Body of pancreas (tissue), 4 donors: ENCODE measurements around the gene IL1RAPL1. TPM values are rescaled to one million over a fixed set of nuclear protein-coding genes. Genes with fewer than 3 reads are reported as not detected.

ENCODE experiments used
- ATAC-seq: fragments of 150-250 bp; one replicate; pipeline ENCODE4 v1.9.1; 2016
- DNase-seq, 4 donors: peaks; one replicate each; pipeline ENCODE4 v3.0.0-alpha.2; 2019
- H3K27ac ChIP-seq, 4 donors: fragments of 200-600 bp; sonication (generic); 1 replicate in 3 of 4; 2 replicates in 1 of 4; pipeline versions ENCODE4 v1.5.1 to v1.6.1; 2016 to 2019; ENCODE audit warnings: mild to moderate bottlenecking in 1 of 4, mixed read lengths in 1 of 4, moderate library complexity in 1 of 4
- H3K27me3 ChIP-seq, 2 donors: fragments of 200-600 bp; sonication (generic); one replicate each; pipeline ENCODE4 v1.6.0; 2016; ENCODE audit warnings: mild to moderate bottlenecking in 1 of 2
- H3K36me3 ChIP-seq, 2 donors: fragments of 200-600 bp; sonication (generic); replicated peaks in 1 of 2; 2 replicates each; pipeline ENCODE4 v1.5.1; 2016; ENCODE audit warnings: low read depth in 2 of 2; ENCODE audit not compliant: insufficient read depth in 1 of 2
- H3K4me1 ChIP-seq: fragments of 200-600 bp; sonication (generic); one replicate; pipeline ENCODE4 v1.6.0; 2016
- H3K4me3 ChIP-seq, 2 donors: fragments of 200-600 bp; sonication (generic); 1 replicate in 1 of 2; 2 replicates in 1 of 2; pipeline ENCODE4 v1.5.1; 2016 to 2019
- H3K9me3 ChIP-seq, 3 donors: fragments of 200-600 bp; sonication (generic); 1 replicate in 2 of 3; 2 replicates in 1 of 3; pipeline ENCODE4 v1.5.1; 2016
- POLR2A ChIP-seq, 3 donors: fragments of 450-650 bp; IDR thresholded peaks; one replicate each; pipeline ENCODE4 v1.6.1; 2016; ENCODE audit warnings: antibody characterized with exemption in 3 of 3, mild to moderate bottlenecking in 2 of 3
- WGBS, 2 donors: methylation state at CpG; one replicate each; pipeline ENCODE4 v1.1.5; 2017; 5-methylcytosine and 5-hydroxymethylcytosine counted together
- intact Hi-C: fragments of 100-400 bp; cut with DNase I; formaldehyde crosslinking; loops from one replicate; pipeline ENCODE4 v1.15.1; 2023
- total RNA-seq, 2 donors: library from RNA; depleted of rRNA; stranded (reverse); fragments of >200 nt; gene quantifications; one replicate each; pipeline ENCODE4 v1.1.0, GENCODE V29; 2016
- TF ChIP-seq, protein P1 (sequence below), 7 experiments: fragments of 450-650 bp in 4 of 7; fragments of 200-600 bp in 3 of 7; sonication (generic) in 3 of 7; IDR thresholded peaks; one replicate each; pipeline ENCODE4 v1.5.1; 2016 to 2019; ENCODE audit warnings: antibody characterized with exemption in 7 of 7

IL1RAPL1 gene
- total RNA-seq, 2 donors from 2014 or later = 0.26 TPM; not detected in 1

DNA sequence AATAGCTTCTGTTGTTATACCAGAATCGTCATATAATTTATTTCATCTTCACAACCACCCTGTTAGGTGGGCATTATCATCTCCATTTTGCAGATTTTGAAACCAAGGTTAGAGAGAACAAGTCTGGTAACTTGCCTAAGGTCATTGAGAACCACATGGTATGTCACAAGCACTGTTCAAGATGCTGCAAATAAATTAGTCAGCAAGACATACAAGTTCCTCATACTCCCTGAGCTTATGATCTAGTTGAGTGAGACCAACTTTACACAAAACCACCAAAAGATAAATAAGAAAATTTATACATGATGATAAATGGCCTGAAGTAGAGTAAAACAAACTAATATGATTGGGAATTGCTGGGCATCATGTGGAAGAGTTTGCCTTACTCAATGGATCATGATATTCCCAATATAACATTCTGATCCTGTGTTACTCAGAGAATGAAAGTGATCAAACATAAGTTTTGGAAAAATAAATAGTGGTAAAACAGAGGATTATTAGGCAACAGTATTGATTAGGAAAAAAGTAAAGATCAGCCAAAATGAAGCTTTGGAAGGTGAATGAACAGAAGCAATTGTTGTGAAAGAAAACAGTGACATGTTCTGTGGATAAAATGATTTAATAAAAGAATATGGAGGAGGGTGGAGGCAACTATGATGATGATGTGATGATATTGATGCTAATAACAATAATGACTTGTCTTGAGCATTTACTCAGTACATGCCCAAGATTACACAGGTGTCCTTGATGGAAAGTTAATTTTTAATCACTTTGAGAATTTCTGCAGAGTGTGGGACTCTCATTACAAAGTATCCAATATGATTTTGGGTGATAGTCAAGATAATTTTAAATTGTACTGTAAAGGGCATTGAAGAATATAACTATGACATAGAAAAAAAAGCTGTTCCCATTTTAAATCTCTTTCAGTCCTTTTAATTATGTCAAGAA is 34.1 kb upstream of the IL1RAPL1 start:
- 73 to 78% methylated on average over 1 of the region's 1 CpG for WGBS, 2 donors
- intact Hi-C loops = no loop called here

DNA sequence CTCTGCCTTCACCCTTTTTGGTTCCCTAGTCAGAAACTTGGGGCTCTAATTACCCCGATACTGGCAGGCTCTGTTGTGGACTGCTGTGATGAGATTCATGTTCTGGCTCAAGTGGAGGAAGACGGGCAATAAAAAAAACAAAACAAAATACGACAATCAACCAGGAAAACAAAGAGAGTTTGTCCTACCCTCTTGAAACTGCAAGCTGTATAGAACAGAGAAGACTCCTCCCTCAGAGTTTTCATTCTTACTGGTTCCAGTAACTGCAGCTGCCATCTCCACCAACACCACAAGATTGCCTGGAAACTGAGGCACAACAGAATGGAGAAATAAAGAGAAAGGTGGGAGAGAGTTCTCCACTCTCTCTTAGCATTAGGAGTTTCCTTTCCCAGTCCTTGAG is 11.1 kb upstream of the IL1RAPL1 start:
- H3K27me3 ChIP-seq = no peaks in the 10 kb centered on the region
- WGBS, 2 donors = 57 to 59% methylated on average over 3 of the region's 3 CpGs
- H3K36me3 ChIP-seq = no peaks in the 10 kb centered on the region
- no peak overlapping the region for H3K27ac ChIP-seq
- ATAC-seq (no peak), DNase-seq (no peak)
- intact Hi-C loops = no loop called here
- no peaks in the 10 kb centered on the region for H3K4me1 ChIP-seq
- H3K9me3 ChIP-seq = no peaks in the 10 kb centered on the region
- no peak overlapping the region for H3K4me3 ChIP-seq
- TF ChIP-seq POLR2A (IDR thresholded peaks at IDR 0.05) = no peak
- TF ChIP-seq, protein P1, sequence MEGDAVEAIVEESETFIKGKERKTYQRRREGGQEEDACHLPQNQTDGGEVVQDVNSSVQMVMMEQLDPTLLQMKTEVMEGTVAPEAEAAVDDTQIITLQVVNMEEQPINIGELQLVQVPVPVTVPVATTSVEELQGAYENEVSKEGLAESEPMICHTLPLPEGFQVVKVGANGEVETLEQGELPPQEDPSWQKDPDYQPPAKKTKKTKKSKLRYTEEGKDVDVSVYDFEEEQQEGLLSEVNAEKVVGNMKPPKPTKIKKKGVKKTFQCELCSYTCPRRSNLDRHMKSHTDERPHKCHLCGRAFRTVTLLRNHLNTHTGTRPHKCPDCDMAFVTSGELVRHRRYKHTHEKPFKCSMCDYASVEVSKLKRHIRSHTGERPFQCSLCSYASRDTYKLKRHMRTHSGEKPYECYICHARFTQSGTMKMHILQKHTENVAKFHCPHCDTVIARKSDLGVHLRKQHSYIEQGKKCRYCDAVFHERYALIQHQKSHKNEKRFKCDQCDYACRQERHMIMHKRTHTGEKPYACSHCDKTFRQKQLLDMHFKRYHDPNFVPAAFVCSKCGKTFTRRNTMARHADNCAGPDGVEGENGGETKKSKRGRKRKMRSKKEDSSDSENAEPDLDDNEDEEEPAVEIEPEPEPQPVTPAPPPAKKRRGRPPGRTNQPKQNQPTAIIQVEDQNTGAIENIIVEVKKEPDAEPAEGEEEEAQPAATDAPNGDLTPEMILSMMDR (IDR thresholded peaks at IDR 0.05) = no peak

More for the DNA sequence above, 34.1 kb upstream of the IL1RAPL1 start:
- TF ChIP-seq POLR2A (IDR thresholded peaks at IDR 0.05) = no peak
- TF ChIP-seq, protein P1 (IDR thresholded peaks at IDR 0.05) = no peak
- DNase-seq = no peak
- H3K4me3 ChIP-seq = no peak overlapping the region
- no peaks in the 10 kb centered on the region for H3K27me3 ChIP-seq
- no peaks in the 10 kb centered on the region for H3K4me1 ChIP-seq
- no peak overlapping the region for H3K27ac ChIP-seq
- no peaks in the 10 kb centered on the region for H3K9me3 ChIP-seq
- ATAC-seq = no peak
- H3K36me3 ChIP-seq = no peaks in the 10 kb centered on the region

DNA sequence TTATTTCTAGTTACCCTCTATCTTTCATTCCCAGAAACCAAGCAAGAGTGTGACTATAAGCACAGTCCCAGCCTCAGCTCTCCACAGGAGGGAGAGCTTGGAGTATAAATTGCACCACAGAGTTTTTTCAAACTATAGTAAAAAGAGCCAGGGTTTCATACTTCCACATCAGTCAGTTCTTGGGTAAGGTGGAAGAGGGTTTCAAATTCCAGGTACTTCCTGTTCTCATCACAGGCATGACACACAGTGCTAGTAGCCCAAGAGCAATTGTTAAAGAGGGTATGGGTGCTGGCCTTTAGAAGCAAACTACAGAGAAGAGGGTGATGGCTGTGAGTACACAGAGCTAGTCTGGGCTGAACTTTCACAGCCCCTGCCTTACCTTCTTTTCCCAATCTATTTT is 5.7 kb upstream of the IL1RAPL1 start:
- intact Hi-C loops = no loop called here
- Histone ChIP-seq H3K9me3 (no peaks in the 10 kb centered on the region), H3K27me3 (no peaks in the 10 kb centered on the region), H3K27ac (no peak overlapping the region), H3K4me1 (no peaks in the 10 kb centered on the region), H3K36me3 (no peaks in the 10 kb centered on the region), H3K4me3 (no peak overlapping the region)
- TF ChIP-seq, protein P1 (IDR thresholded peaks at IDR 0.05) = no peak
- TF ChIP-seq POLR2A (IDR thresholded peaks at IDR 0.05) = no peak
- DNase-seq (no peak), ATAC-seq (no peak)

DNA sequence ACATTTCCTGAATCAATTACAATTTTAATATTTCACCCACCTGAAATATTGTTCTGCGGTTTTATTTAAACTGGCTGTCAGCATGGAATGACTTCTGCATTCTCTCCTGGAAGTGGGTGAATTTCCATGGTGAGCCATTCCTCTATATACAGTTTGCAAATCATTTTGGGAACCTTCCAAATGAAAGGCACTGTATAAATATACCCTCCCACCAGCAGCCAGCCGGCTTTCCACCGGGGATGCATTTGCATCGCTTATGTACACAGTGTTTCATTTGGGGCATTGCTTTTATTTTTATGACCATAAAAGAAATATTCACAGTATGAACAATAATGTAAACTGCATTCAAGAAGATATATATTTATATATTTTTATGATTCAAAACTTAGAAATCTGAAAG is 4.7 kb upstream of the IL1RAPL1 start:
- DNase-seq (no peak), ATAC-seq (no peak)
- H3K4me3 ChIP-seq = no peak overlapping the region
- peaks cover 4% of the 10 kb centered on the region for H3K4me1 ChIP-seq
- 21 to 32% methylated on average over 4 of the region's 4 CpGs for WGBS, 2 donors
- no peaks in the 10 kb centered on the region for H3K36me3 ChIP-seq
- no peaks in the 10 kb centered on the region for H3K27me3 ChIP-seq
- H3K9me3 ChIP-seq = no peaks in the 10 kb centered on the region
- no peak overlapping the region for H3K27ac ChIP-seq
- intact Hi-C loops = no loop called here
- TF ChIP-seq, protein P1 (IDR thresholded peaks at IDR 0.05) = no peak
- no peak for TF ChIP-seq POLR2A (IDR thresholded peaks at IDR 0.05)

DNA sequence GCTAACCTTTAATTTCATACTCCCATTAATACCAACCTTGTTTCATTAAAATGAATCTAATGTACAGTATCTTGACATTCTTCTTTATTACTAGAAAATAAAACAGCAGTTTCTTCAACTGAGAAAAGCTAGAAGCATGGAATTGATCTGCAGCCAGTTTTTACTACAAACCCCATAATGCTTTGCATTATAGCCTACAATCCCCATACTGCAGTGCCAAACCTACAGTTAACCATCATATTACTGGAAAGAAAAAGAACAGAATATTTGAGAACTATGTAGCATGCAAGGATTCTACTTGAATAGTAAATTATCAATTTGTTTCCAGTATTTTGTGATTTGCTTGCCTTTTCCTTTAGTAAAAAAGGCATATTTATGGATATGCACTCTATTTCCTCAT is 3.2 kb upstream of the IL1RAPL1 start:
- no peaks in the 10 kb centered on the region for H3K27me3 ChIP-seq
- ATAC-seq = no peak
- H3K4me3 ChIP-seq = no peak overlapping the region
- no peaks in the 10 kb centered on the region for H3K9me3 ChIP-seq
- DNase-seq = no peak
- H3K4me1 ChIP-seq = peaks cover 4% of the 10 kb centered on the region
- intact Hi-C loops = no loop called here
- no peaks in the 10 kb centered on the region for H3K36me3 ChIP-seq
- TF ChIP-seq, protein P1 (IDR thresholded peaks at IDR 0.05) = no peak
- TF ChIP-seq POLR2A (IDR thresholded peaks at IDR 0.05) = no peak
- H3K27ac ChIP-seq = no peak overlapping the region
